ENCODE results near the gene TINCR. TPM values are rescaled to one million over a fixed set of nuclear protein-coding genes. Genes with fewer than 3 reads are reported as not detected.

The TINCR gene
- total and polyA plus RNA-seq, 2 donors from 2014 or later: 0.94 to 2.2 TPM

DNA sequence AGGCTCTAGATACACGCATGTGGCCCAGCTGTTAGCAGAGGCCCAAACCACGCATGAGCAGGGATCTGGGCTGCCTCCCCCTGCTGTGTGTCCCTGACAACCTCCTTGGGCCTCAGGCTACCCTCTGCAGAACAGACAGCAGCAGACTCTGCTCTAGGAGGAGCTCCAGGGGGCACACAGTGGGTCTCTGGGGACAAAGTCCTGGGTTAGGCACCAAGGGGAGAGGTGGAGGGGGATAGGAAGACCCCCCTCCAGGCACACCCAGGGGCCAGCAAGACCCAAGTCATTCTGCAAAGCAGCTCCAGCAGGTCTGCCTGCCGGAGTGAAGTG, 8.0 kb downstream of the TINCR start:
- no peak overlapping the region for H3K4me3 ChIP-seq (ENCODE audit: low read length in 3 of 3)
- H3K27ac ChIP-seq (ENCODE audit: low read depth in 2 of 2, low read length in 2 of 2): no peak overlapping the region
- intact Hi-C loops (cut with DNase I): no loop called here
- DNase-seq: peak in 1 of 5 donors; percentile 51
- no peaks in the 10 kb centered on the region for H3K4me1 ChIP-seq (ENCODE audit: control insufficient read depth in 2 of 3, insufficient read depth in 2 of 3, low read depth in 1 of 3, low read length in 3 of 3)
- TF ChIP-seq, protein P1, sequence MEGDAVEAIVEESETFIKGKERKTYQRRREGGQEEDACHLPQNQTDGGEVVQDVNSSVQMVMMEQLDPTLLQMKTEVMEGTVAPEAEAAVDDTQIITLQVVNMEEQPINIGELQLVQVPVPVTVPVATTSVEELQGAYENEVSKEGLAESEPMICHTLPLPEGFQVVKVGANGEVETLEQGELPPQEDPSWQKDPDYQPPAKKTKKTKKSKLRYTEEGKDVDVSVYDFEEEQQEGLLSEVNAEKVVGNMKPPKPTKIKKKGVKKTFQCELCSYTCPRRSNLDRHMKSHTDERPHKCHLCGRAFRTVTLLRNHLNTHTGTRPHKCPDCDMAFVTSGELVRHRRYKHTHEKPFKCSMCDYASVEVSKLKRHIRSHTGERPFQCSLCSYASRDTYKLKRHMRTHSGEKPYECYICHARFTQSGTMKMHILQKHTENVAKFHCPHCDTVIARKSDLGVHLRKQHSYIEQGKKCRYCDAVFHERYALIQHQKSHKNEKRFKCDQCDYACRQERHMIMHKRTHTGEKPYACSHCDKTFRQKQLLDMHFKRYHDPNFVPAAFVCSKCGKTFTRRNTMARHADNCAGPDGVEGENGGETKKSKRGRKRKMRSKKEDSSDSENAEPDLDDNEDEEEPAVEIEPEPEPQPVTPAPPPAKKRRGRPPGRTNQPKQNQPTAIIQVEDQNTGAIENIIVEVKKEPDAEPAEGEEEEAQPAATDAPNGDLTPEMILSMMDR (IDR thresholded peaks at IDR 0.05; ENCODE audit: borderline replicate concordance, extremely low read depth, insufficient read depth): no peak
- no peak for FAIRE-seq
- no peak overlapping the region for H3K9ac ChIP-seq (ENCODE audit: low read length in 3 of 3)
- no peaks in the 10 kb centered on the region for H3K36me3 ChIP-seq (ENCODE audit: control insufficient read depth in 2 of 3, insufficient read depth in 3 of 3, low read length in 3 of 3)
- peaks cover 0 to 9% (median 0%) of the 10 kb centered on the region in 3 donors for H3K9me3 ChIP-seq (ENCODE audit: control insufficient read depth in 2 of 3, insufficient read depth in 1 of 3, low read length in 3 of 3)
- H3K27me3 ChIP-seq (ENCODE audit: control insufficient read depth, insufficient read depth, low read length): no peaks in the 10 kb centered on the region

DNA sequence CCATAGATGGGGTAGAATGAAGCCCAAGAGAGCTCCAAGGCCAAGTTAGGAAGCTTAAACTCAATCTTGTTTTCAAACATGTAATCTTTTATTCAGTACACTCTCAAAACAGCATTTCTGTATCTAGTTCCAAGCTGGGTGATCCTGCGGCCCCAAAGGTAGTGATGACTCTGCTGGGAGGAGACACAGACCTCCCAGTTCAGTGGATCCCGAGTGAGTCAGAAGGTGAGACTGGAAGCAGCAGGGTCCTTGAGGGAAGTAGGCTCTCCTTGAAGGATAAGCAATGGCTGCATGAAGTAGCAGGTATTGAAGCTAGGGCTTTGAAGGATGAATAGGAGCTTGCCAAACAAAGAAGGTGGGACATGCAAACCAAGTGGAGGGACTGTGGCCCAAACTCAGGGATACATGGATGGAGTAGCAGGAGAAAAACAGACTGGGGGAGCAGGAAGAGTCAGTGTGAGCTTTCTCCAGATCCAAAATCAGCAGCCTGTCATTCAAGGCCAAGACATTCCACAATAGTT, 9.6 kb downstream of the TINCR start:
- Histone ChIP-seq H3K36me3 (ENCODE audit: control insufficient read depth in 2 of 3, insufficient read depth in 3 of 3, low read length in 3 of 3) (no peaks in the 10 kb centered on the region), H3K9me3 (ENCODE audit: control insufficient read depth in 2 of 3, insufficient read depth in 1 of 3, low read length in 3 of 3) (peaks cover 0 to 9% (median 0%) of the 10 kb centered on the region in 3 donors), H3K4me1 (ENCODE audit: control insufficient read depth in 2 of 3, insufficient read depth in 2 of 3, low read depth in 1 of 3, low read length in 3 of 3) (no peaks in the 10 kb centered on the region), H3K4me3 (ENCODE audit: low read length in 3 of 3) (no peak overlapping the region), H3K27ac (ENCODE audit: low read depth in 2 of 2, low read length in 2 of 2) (no peak overlapping the region), H3K9ac (ENCODE audit: low read length in 3 of 3) (no peak overlapping the region), H3K27me3 (ENCODE audit: control insufficient read depth, insufficient read depth, low read length) (no peaks in the 10 kb centered on the region)
- intact Hi-C loops (cut with DNase I): no loop called here
- no peak for DNase-seq
- no peak for FAIRE-seq
- TF ChIP-seq, protein P1 (IDR thresholded peaks at IDR 0.05; ENCODE audit: borderline replicate concordance, extremely low read depth, insufficient read depth): no peak

DNA sequence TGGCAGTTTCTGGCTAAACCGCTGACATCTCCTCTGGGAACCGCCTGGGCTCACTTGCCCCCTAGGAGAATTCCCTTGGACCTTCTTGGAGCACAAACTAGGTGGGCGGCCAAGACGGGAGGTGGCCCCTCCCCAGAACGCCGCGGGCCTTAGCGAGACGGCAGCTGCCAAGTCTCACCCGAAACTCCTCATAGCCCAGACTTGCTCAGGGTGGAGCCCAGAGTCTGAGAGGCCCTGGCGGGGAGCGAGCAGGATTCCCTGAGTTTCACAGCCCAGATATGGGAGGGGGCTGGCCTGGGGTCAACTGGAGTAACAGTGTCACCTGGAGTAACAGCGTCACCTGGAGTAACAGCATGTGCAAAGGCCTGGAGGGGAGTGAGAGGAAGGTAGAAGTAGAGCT, 10.1 kb downstream of the TINCR start:
- H3K9ac ChIP-seq (ENCODE audit: low read length in 3 of 3): no peak overlapping the region
- H3K9me3 ChIP-seq (ENCODE audit: control insufficient read depth in 2 of 3, insufficient read depth in 1 of 3, low read length in 3 of 3): peaks cover 0 to 9% (median 0%) of the 10 kb centered on the region in 3 donors
- DNase-seq (no peak), FAIRE-seq (no peak)
- H3K4me1 ChIP-seq (ENCODE audit: control insufficient read depth in 2 of 3, insufficient read depth in 2 of 3, low read depth in 1 of 3, low read length in 3 of 3): no peaks in the 10 kb centered on the region
- TF ChIP-seq, protein P1 (IDR thresholded peaks at IDR 0.05; ENCODE audit: borderline replicate concordance, extremely low read depth, insufficient read depth): no peak
- intact Hi-C loops (cut with DNase I): no loop called here
- H3K36me3 ChIP-seq (ENCODE audit: control insufficient read depth in 2 of 3, insufficient read depth in 3 of 3, low read length in 3 of 3): no peaks in the 10 kb centered on the region
- H3K4me3 ChIP-seq (ENCODE audit: low read length in 3 of 3): no peak overlapping the region
- no peaks in the 10 kb centered on the region for H3K27me3 ChIP-seq (ENCODE audit: control insufficient read depth, insufficient read depth, low read length)
- no peak overlapping the region for H3K27ac ChIP-seq (ENCODE audit: low read depth in 2 of 2, low read length in 2 of 2)

DNA sequence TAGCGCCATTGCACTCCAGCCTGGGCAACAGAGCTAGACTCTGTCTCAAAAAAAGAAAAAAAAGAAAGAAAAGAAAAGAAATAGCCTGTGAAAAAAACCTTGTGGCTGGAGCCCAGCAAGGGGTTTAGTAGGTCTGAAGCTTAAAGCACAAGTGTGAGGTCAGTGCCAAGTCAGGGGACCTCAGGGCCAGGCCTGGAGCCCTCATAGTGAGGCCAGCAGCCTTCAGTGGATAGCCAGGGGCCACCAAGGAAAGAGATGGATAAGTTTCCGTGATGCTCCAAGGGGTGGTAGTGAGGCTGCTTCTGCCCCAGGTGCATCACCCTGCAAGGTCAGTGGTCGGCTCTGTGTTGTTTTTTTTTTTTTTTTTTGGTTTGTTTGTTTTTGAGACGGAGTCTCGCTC, 12.9 kb downstream of the TINCR start:
- TF ChIP-seq, protein P1 (IDR thresholded peaks at IDR 0.05; ENCODE audit: borderline replicate concordance, extremely low read depth, insufficient read depth): no peak
- intact Hi-C loops (cut with DNase I): no loop called here
- no peak for FAIRE-seq

More for the DNA sequence above, 12.9 kb downstream of the TINCR start:
- H3K27me3 ChIP-seq (ENCODE audit: control insufficient read depth, insufficient read depth, low read length): no peaks in the 10 kb centered on the region
- no peaks in the 10 kb centered on the region for H3K4me1 ChIP-seq (ENCODE audit: control insufficient read depth in 2 of 3, insufficient read depth in 2 of 3, low read depth in 1 of 3, low read length in 3 of 3)
- H3K9me3 ChIP-seq (ENCODE audit: control insufficient read depth in 2 of 3, insufficient read depth in 1 of 3, low read length in 3 of 3): no peaks in the 10 kb centered on the region
- no peak overlapping the region for H3K9ac ChIP-seq (ENCODE audit: low read length in 3 of 3)
- H3K4me3 ChIP-seq (ENCODE audit: low read length in 3 of 3): no peak overlapping the region
- no peak overlapping the region for H3K27ac ChIP-seq (ENCODE audit: low read depth in 2 of 2, low read length in 2 of 2)
- no peaks in the 10 kb centered on the region for H3K36me3 ChIP-seq (ENCODE audit: control insufficient read depth in 2 of 3, insufficient read depth in 3 of 3, low read length in 3 of 3)
- no peak for DNase-seq

All from kidney (tissue), 14 donors.